OCI-LY7 (cell line): ENCODE results near the gene ZBTB22. TPM values are rescaled to one million over a fixed set of nuclear protein-coding genes. Genes with fewer than 3 reads are reported as not detected.

ENCODE experiments used
- BruUV-seq: library from RNA; stranded (reverse); fragments of 400-500 nt; replicated peaks from 2 replicates; lab custom pipeline; 2021; lab: Mats Ljungman, UMichigan
- CTCF ChIA-PET: fragments of 300-600 bp; sonication (Branson Sonifier 250); formaldehyde crosslinking; loops from one replicate; lab custom pipeline; 2022; ENCODE audit warnings: antibody characterized with exemption; ENCODE audit not compliant: unreplicated experiment; lab: Charles Lee
- POLR2A ChIA-PET: fragments of 300-600 bp; sonication (Branson Sonifier 250); formaldehyde crosslinking; loops from one replicate; lab custom pipeline; 2022; ENCODE audit warnings: antibody characterized with exemption; lab: Charles Lee
- DNase-seq: peaks from one replicate; pipeline ENCODE4 v3.0.0-alpha.2; 2015; ENCODE audit warnings: low spot score
- H2AFZ ChIP-seq: fragments of 200-600 bp; sonication (generic), shearing (Covaris generic); 2 replicates; pipeline ENCODE4 v1.6.1; 2014; ENCODE audit warnings: mild to moderate bottlenecking, antibody characterized with exemption, low read length, moderate library complexity
- H3K27ac ChIP-seq: fragments of 200-600 bp; sonication (generic); 2 replicates; pipeline ENCODE4 v1.5.1; 2014; ENCODE audit warnings: mixed run types, low read depth, mild to moderate bottlenecking, moderate library complexity, low read length, inconsistent platforms; ENCODE audit not compliant: poor library complexity, severe bottlenecking
- H3K36me3 ChIP-seq: fragments of 200-600 bp; sonication (generic); 2 replicates; pipeline ENCODE4 v1.6.1; 2014; ENCODE audit warnings: mild to moderate bottlenecking, antibody characterized with exemption, low read length, moderate library complexity, mixed read lengths; ENCODE audit not compliant: insufficient read depth
- H3K4me1 ChIP-seq: fragments of 200-600 bp; sonication (generic); 2 replicates; pipeline ENCODE4 v1.5.1; 2014; ENCODE audit warnings: mild to moderate bottlenecking, low read length; ENCODE audit not compliant: insufficient read depth, poor library complexity, severe bottlenecking
- H3K4me2 ChIP-seq: fragments of 200-600 bp; sonication (generic); 2 replicates; pipeline ENCODE4 v1.6.1; 2014; ENCODE audit warnings: mild to moderate bottlenecking, low read length
- H3K4me3 ChIP-seq: fragments of 200-600 bp; sonication (generic); 2 replicates; pipeline ENCODE4 v1.5.1; 2014; ENCODE audit warnings: mild to moderate bottlenecking, low read depth, low read length; ENCODE audit not compliant: poor library complexity, severe bottlenecking
- H3K79me2 ChIP-seq: fragments of 200-600 bp; sonication (generic); 2 replicates; pipeline ENCODE4 v1.6.1; 2016; ENCODE audit warnings: low read depth, mild to moderate bottlenecking, low read length, moderate library complexity, mixed read lengths; ENCODE audit not compliant: insufficient read depth
- H3K9me2 ChIP-seq: fragments of 200-600 bp; sonication (generic); 2 replicates; pipeline ENCODE4 v1.6.1; 2016; ENCODE audit warnings: mild to moderate bottlenecking, low read length, mixed read lengths; ENCODE audit not compliant: insufficient read depth
- H3K9me3 ChIP-seq: fragments of 200-600 bp; sonication (generic); 2 replicates; pipeline ENCODE4 v1.6.1; 2014; ENCODE audit warnings: mild to moderate bottlenecking, mixed run types, low read length, mixed read lengths
- H4K20me1 ChIP-seq: fragments of 200-600 bp; sonication (generic); 2 replicates; pipeline ENCODE4 v1.6.1; 2014; ENCODE audit warnings: mild to moderate bottlenecking, antibody characterized with exemption, low read length, moderate library complexity, mixed read lengths; ENCODE audit not compliant: insufficient read depth
- CTCF ChIP-seq: fragments of 200-600 bp; sonication (generic); conservative IDR thresholded peaks from 2 replicates; pipeline ENCODE4 v1.5.1; 2014; ENCODE audit warnings: mild to moderate bottlenecking, antibody characterized with exemption, low read length, moderate library complexity, mixed read lengths
- EZH2phosphoT487 ChIP-seq: fragments of 200-600 bp; sonication (generic); IDR thresholded peaks from 2 replicates; pipeline ENCODE4 v1.6.1; 2018; ENCODE audit warnings: low read depth, borderline replicate concordance, mild to moderate bottlenecking, mixed run types, antibody characterized with exemption, low read length, moderate library complexity, mixed read lengths
- intact Hi-C: fragments of 100-400 bp; cut with micrococcal nuclease; formaldehyde crosslinking; loops from one replicate; pipeline ENCODE4 v1.10.0; 2022; ENCODE audit not compliant: unreplicated experiment
- total RNA-seq, 2 experiments: library from RNA; depleted of rRNA in 1 of 2; stranded (reverse); fragments of >200 nt in 1 of 2; shearing (Covaris generic) in 1 of 2; gene quantifications; 2 replicates each; pipeline ENCODE4 v1.2.3, GENCODE V29; 2014 to 2022

ZBTB22 gene
- total RNA-seq, 2 experiments from 2014 or later, result 14.1 to 21.6 TPM

GRCh38 chr6:33314943-33315792 is 2.4 kb downstream of the ZBTB22 start:
- peak overlapping the region; percentile 84 for H3K4me3 ChIP-seq
- BruUV-seq, result no TSS peak
- H3K36me3 ChIP-seq, result peaks cover 47% of the 10 kb centered on the region
- H4K20me1 ChIP-seq, result peaks cover 7% of the 10 kb centered on the region; the same call in 1 of the 2 replicates
- DNase-seq, result no peak
- no peaks in the 10 kb centered on the region for H3K9me2 ChIP-seq
- TF ChIP-seq CTCF, result no peak
- TF ChIP-seq EZH2phosphoT487, result no peak
- H3K4me2 ChIP-seq, result peak overlapping the region; percentile 79
- peaks cover 52% of the 10 kb centered on the region for H3K79me2 ChIP-seq
- intact Hi-C loops, result loop anchor here (1.0 to 5.0 kb wide), 3 partner anchors 16 to 97 kb away; partner anchors contain the start of gene PHF1
- no peak overlapping the region; the same call in 1 of the 2 replicates for H2AFZ ChIP-seq
- ChIA-PET CTCF (no interaction called here), POLR2A (no interaction called here)
- H3K9me3 ChIP-seq, result no peaks in the 10 kb centered on the region
- H3K4me1 ChIP-seq, result peaks cover 50% of the 10 kb centered on the region
- H3K27ac ChIP-seq, result peak overlapping the region; percentile 94

GRCh38 chr6:33314515-33314942 is 3.0 kb downstream of the ZBTB22 start:
- Histone ChIP-seq H2AFZ (peak overlapping the region; percentile 27; the same call in 1 of the 2 replicates), H3K4me1 (peaks cover 44% of the 10 kb centered on the region), H3K9me2 (no peaks in the 10 kb centered on the region), H3K79me2 (peaks cover 50% of the 10 kb centered on the region), H3K36me3 (peaks cover 45% of the 10 kb centered on the region), H3K4me3 (peak overlapping the region; percentile 84), H3K4me2 (peak overlapping the region; percentile 79), H3K27ac (peak overlapping the region; percentile 94), H4K20me1 (peaks cover 7% of the 10 kb centered on the region; the same call in 1 of the 2 replicates), H3K9me3 (no peaks in the 10 kb centered on the region)
- no TSS peak for BruUV-seq
- TF ChIP-seq CTCF (no peak), EZH2phosphoT487 (no peak)
- ChIA-PET CTCF (no interaction called here), POLR2A (no interaction called here)
- peak; percentile 66 for DNase-seq
- intact Hi-C loops, result loop anchor here (1.0 to 5.0 kb wide), 3 partner anchors 15 to 98 kb away; partner anchors contain the start of gene PHF1
